ENCODE results near the gene RNF8. TPM values are rescaled to one million over a fixed set of nuclear protein-coding genes. Genes with fewer than 3 reads are reported as not detected.
"Not testable (repeated sequence)": the region's sequence is repeated elsewhere in the genome, so short reads cannot be mapped to it uniquely, and the experiment has no call there.

Gene RNF8
- total RNA-seq, 1 donor from 2014 or later: 28.5 TPM

DNA sequence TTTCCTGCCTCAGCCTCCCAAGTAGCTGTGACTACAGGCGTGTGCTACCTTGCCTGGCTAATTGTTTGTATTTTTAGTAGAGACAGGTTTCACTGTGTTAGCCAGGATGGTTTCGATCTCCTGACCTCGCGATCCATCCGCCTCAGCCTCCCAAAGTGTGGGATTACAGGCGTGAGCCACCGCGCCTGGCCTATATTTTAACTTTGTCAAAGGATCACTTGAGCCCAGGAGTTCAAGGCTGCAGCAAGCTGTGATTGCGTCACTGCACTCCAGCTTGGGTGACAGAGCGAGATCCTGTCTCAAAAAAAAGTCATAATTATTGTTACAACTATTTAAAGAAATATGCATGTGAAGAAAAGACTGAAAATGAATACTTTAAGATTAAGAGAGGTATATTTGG is 23.4 kb upstream of the RNF8 start:
- peaks cover 24% of the 10 kb centered on the region for H3K36me3 Mint-ChIP-seq (ENCODE audit: low read depth)
- H3K27ac Mint-ChIP-seq; H3K9me3 Mint-ChIP-seq; H3K4me3 Mint-ChIP-seq (ENCODE audit: low read depth); H3K4me1 Mint-ChIP-seq (ENCODE audit: low read depth); intact Hi-C loops (cut with micrococcal nuclease); H3K27me3 Mint-ChIP-seq (ENCODE audit: low read depth); DNase-seq (ENCODE audit: low spot score): not testable (repeated sequence)

DNA sequence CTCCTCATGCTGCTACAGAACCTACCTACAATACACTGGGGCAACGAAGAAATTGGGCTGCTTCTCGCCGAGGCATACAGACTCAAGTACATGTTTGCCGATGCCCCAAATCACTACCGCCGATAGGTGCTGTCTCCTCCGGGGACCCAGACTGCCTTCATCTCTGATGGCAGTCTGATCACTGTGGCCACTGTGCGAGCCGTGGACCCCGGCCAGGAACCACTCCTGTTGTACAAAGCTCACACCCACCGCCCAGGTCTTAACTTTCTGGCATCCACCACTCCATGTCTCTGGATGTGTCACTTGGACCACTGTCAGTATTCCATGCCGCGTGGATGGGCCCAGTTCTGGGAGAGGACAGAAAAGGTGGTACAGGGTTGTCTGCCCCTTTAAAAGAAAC is 22.7 kb upstream of the RNF8 start:
- Mint-ChIP-seq H3K9me3 (no peaks in the 10 kb centered on the region), H3K4me3 (ENCODE audit: low read depth) (no peak overlapping the region), H3K27me3 (ENCODE audit: low read depth) (no peaks in the 10 kb centered on the region), H3K36me3 (ENCODE audit: low read depth) (peaks cover 24% of the 10 kb centered on the region), H3K27ac (no peak overlapping the region), H3K4me1 (ENCODE audit: low read depth) (peaks cover 6% of the 10 kb centered on the region)
- DNase-seq (ENCODE audit: low spot score): no peak
- intact Hi-C loops (cut with micrococcal nuclease): no loop called here

- intact Hi-C loops (cut with micrococcal nuclease): no loop called here
- H3K27ac Mint-ChIP-seq: peak overlapping the region; percentile 44
- peaks cover 22% of the 10 kb centered on the region for H3K36me3 Mint-ChIP-seq (ENCODE audit: low read depth)
These were observed 20.9 kb upstream of the RNF8 start for GRCh38 chr6:37332894-37333293.

GRCh38 chr6:37334047-37334446 is 19.7 kb upstream of the RNF8 start:
- Mint-ChIP-seq H3K27me3 (ENCODE audit: low read depth) (no peaks in the 10 kb centered on the region), H3K9me3 (no peaks in the 10 kb centered on the region), H3K36me3 (ENCODE audit: low read depth) (peaks cover 22% of the 10 kb centered on the region), H3K27ac (no peak overlapping the region), H3K4me3 (ENCODE audit: low read depth) (no peak overlapping the region), H3K4me1 (ENCODE audit: low read depth) (peaks cover 6% of the 10 kb centered on the region)
- DNase-seq (ENCODE audit: low spot score): no peak
- intact Hi-C loops (cut with micrococcal nuclease): no loop called here

More at GRCh38 chr6:37332894-37333293, 20.9 kb upstream of the RNF8 start:
- H3K27me3 Mint-ChIP-seq (ENCODE audit: low read depth): no peaks in the 10 kb centered on the region
- no peak overlapping the region for H3K4me3 Mint-ChIP-seq (ENCODE audit: low read depth)
- no peak for DNase-seq (ENCODE audit: low spot score)
- H3K9me3 Mint-ChIP-seq: no peaks in the 10 kb centered on the region
- H3K4me1 Mint-ChIP-seq (ENCODE audit: low read depth): peaks cover 6% of the 10 kb centered on the region

DNA sequence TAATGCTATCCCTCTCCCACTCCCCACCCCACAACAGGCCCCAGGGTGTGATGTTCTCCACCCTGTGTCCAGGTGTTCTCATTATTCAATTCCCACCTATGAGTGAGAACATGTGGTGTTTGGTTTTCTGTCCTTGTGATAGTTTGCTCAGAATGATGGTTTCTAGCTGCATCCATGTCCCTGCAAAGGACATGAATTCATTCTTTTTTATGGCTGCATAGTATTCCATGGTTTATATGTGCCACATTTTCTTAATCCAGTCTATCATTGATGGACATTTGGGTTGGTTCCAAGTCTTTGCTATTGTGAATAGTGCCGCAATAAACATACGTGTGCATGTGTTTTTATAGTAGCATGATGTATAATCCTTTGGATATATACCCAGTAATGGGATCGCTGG is 15.5 kb upstream of the RNF8 start:
- H3K4me3 Mint-ChIP-seq (ENCODE audit: low read depth); H3K27me3 Mint-ChIP-seq (ENCODE audit: low read depth); H3K9me3 Mint-ChIP-seq; H3K4me1 Mint-ChIP-seq (ENCODE audit: low read depth); intact Hi-C loops (cut with micrococcal nuclease); DNase-seq (ENCODE audit: low spot score); H3K27ac Mint-ChIP-seq; H3K36me3 Mint-ChIP-seq (ENCODE audit: low read depth): not testable (repeated sequence)

- H3K27me3 Mint-ChIP-seq (ENCODE audit: low read depth): peaks cover 8% of the 10 kb centered on the region
- H3K9me3 Mint-ChIP-seq: no peaks in the 10 kb centered on the region
- no peak overlapping the region for H3K4me3 Mint-ChIP-seq (ENCODE audit: low read depth)
- H3K36me3 Mint-ChIP-seq (ENCODE audit: low read depth): peaks cover 3% of the 10 kb centered on the region
- H3K4me1 Mint-ChIP-seq (ENCODE audit: low read depth): peaks cover 4% of the 10 kb centered on the region
- H3K27ac Mint-ChIP-seq: no peak overlapping the region
- no peak for DNase-seq (ENCODE audit: low spot score)
- intact Hi-C loops (cut with micrococcal nuclease): no loop called here
These were observed 15.0 kb upstream of the RNF8 start for GRCh38 chr6:37338745-37339255.

DNA sequence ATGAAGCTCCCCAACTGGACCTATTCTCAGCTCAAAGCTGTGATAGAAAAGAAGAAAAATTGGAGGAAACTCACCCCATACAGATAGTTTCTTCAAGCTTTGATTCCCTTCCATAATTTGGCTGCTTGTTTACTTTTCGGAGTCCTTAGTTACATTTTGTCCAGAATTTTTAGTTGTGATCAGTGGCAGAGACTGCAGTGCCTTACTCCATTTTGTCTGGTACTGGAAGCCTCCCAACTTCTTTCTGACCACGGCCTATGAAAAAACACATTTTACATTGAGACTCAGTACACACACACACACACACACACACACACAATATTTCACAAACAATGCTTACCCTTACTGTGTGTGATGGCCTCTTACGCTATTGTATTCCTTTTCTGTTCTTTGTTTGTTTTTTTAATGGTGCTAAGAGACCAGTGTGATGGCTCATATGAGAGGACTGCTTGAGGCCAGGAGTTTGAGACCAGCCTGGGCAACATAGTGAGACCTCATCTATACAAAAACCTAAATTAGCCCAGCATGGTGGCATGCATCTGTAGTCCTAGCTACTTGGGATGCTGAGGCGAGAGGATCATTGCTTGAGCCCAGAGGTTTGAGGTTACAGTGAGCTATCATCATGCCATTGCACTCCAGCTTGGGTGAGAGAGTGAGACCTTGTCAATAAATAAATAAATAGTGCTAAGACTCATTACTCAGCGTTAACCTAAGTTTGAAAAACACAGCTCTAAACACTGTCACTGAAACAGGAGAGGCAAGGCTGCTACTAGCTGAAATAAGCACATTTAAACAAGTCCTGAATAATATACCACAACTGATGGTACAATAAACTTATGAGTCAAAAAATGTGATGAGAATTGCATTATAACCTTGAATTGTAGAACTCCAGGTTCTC is 13.8 kb upstream of the RNF8 start:
- Mint-ChIP-seq H3K4me3 (ENCODE audit: low read depth) (no peak overlapping the region), H3K27me3 (ENCODE audit: low read depth) (peaks cover 13% of the 10 kb centered on the region), H3K9me3 (no peaks in the 10 kb centered on the region), H3K4me1 (ENCODE audit: low read depth) (peaks cover 4% of the 10 kb centered on the region), H3K27ac (no peak overlapping the region), H3K36me3 (ENCODE audit: low read depth) (no peaks in the 10 kb centered on the region)
- intact Hi-C loops (cut with micrococcal nuclease): no loop called here
- no peak for DNase-seq (ENCODE audit: low spot score)

DNA sequence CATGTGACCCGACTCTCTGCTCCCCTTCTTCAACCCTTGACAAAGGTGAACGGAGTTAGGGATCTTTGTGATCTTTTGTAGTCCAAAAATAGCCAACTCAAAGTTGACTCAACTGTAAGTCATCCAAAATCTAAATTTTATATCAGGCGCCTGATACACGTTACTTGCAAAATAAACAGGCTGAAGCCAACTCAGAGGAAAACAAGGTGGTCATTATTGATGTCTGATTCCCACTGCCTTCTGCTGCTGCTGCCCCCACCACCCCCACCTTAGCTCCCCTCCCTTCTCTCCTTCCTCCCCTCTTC is 13.2 kb upstream of the RNF8 start:
- no peak for DNase-seq (ENCODE audit: low spot score)
- H3K4me1 Mint-ChIP-seq (ENCODE audit: low read depth): peaks cover 4% of the 10 kb centered on the region
- H3K9me3 Mint-ChIP-seq: no peaks in the 10 kb centered on the region
- H3K27me3 Mint-ChIP-seq (ENCODE audit: low read depth): peaks cover 13% of the 10 kb centered on the region
- intact Hi-C loops (cut with micrococcal nuclease): no loop called here
- no peak overlapping the region for H3K4me3 Mint-ChIP-seq (ENCODE audit: low read depth)
- no peaks in the 10 kb centered on the region for H3K36me3 Mint-ChIP-seq (ENCODE audit: low read depth)
- H3K27ac Mint-ChIP-seq: no peak overlapping the region

- Mint-ChIP-seq H3K36me3 (ENCODE audit: low read depth) (no peaks in the 10 kb centered on the region), H3K27me3 (ENCODE audit: low read depth) (peaks cover 23% of the 10 kb centered on the region), H3K9me3 (no peaks in the 10 kb centered on the region), H3K27ac (no peak overlapping the region), H3K4me3 (ENCODE audit: low read depth) (no peak overlapping the region), H3K4me1 (ENCODE audit: low read depth) (peaks cover 4% of the 10 kb centered on the region)
- no peak for DNase-seq (ENCODE audit: low spot score)
- intact Hi-C loops (cut with micrococcal nuclease): no loop called here
These were observed 10.5 kb upstream of the RNF8 start for GRCh38 chr6:37343248-37343647.

DNA sequence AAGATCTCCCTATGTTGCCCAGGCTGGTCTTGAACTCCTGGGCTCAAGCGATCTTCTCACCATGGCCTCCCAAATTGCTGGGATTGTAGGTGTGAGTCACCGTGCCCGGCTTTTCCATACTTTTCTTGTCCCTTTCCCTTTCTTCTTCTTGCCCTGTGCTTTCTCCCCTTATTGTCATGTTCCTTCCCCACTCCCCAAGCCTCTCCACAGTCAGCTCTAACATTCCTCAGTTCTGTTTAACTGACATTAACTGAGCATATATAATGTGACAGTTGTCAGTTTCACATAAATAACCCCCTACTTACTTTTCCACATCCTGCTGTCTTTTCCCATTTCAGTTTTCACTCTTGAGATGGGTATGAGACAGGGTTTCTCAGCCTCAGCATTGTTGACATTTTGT is 9.5 kb upstream of the RNF8 start:
- H3K27ac Mint-ChIP-seq: no peak overlapping the region
- H3K4me1 Mint-ChIP-seq (ENCODE audit: low read depth): peaks cover 4% of the 10 kb centered on the region
- intact Hi-C loops (cut with micrococcal nuclease): no loop called here
- no peak for DNase-seq (ENCODE audit: low spot score)
- no peaks in the 10 kb centered on the region for H3K36me3 Mint-ChIP-seq (ENCODE audit: low read depth)
- peaks cover 23% of the 10 kb centered on the region for H3K27me3 Mint-ChIP-seq (ENCODE audit: low read depth)
- no peak overlapping the region for H3K4me3 Mint-ChIP-seq (ENCODE audit: low read depth)
- no peaks in the 10 kb centered on the region for H3K9me3 Mint-ChIP-seq

DNA sequence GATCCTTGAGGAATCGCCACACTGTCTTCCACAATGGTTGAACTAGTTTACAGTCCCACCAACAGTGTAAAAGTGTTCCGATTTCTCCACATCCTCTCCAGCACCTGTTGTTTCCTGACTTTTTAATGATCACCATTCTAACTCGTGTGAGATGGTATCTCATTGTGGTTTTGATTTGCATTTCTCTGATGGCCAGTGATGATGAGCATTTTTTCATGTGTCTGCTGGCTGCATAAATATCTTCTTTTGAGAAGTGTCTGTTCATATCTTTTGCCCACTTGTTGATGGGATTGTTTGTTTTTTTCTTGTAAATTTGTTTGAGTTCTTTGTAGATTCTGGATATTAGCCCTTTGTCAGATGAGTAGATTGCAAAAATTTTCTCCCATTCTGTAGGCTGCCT is 8.0 kb upstream of the RNF8 start:
- intact Hi-C loops (cut with micrococcal nuclease); H3K36me3 Mint-ChIP-seq (ENCODE audit: low read depth); H3K4me1 Mint-ChIP-seq (ENCODE audit: low read depth): not testable (repeated sequence)

GRCh38 chr6:37347177-37347576 is 6.6 kb upstream of the RNF8 start:
- no peak for DNase-seq (ENCODE audit: low spot score)
- H3K9me3 Mint-ChIP-seq: no peaks in the 10 kb centered on the region
- H3K36me3 Mint-ChIP-seq (ENCODE audit: low read depth): no peaks in the 10 kb centered on the region
- H3K27me3 Mint-ChIP-seq (ENCODE audit: low read depth): peaks cover 23% of the 10 kb centered on the region
- H3K4me1 Mint-ChIP-seq (ENCODE audit: low read depth): peaks cover 4% of the 10 kb centered on the region
- intact Hi-C loops (cut with micrococcal nuclease): no loop called here
- no peak overlapping the region for H3K27ac Mint-ChIP-seq
- no peak overlapping the region for H3K4me3 Mint-ChIP-seq (ENCODE audit: low read depth)

More for the DNA sequence above, 8.0 kb upstream of the RNF8 start:
- peaks cover 23% of the 10 kb centered on the region for H3K27me3 Mint-ChIP-seq (ENCODE audit: low read depth)
- H3K4me3 Mint-ChIP-seq (ENCODE audit: low read depth); H3K9me3 Mint-ChIP-seq; DNase-seq (ENCODE audit: low spot score); H3K27ac Mint-ChIP-seq: not testable (repeated sequence)

DNA sequence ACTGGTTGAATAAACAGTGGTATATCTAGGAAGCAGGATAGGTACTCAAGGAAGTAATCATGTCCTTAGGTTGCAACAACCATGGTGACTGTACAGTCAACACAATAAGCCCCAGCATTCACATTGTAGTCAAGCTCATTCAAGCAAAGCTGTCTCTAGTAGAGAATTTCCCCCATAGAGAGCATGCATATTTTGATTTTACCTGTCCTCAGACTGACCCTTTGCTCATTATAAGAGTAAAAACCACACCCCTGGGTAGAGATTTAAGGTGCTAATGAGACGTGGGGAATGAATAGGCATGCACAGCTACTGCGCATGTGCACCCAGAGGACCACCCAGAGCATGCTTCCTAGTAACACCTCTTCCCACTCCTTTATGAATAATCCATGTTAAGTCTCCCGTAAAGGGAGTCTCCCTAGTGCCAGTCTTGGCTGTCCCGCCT is 6.1 kb upstream of the RNF8 start:
- Mint-ChIP-seq H3K27me3 (ENCODE audit: low read depth) (peaks cover 23% of the 10 kb centered on the region), H3K4me3 (ENCODE audit: low read depth) (no peak overlapping the region), H3K36me3 (ENCODE audit: low read depth) (no peaks in the 10 kb centered on the region), H3K4me1 (ENCODE audit: low read depth) (peaks cover 4% of the 10 kb centered on the region), H3K27ac (no peak overlapping the region), H3K9me3 (no peaks in the 10 kb centered on the region)
- intact Hi-C loops (cut with micrococcal nuclease): no loop called here
- DNase-seq (ENCODE audit: low spot score): no peak

Data from activated T-helper 2 cell treated with anti-CD3 and anti-CD28 coated beads, Interferon-gamma antibody, Interleukin-2, Interleukin-4, amounts not matched to agents 10 μg/mL and 5 μg/mL and 100 μg/mL, durations not matched to agents 14 hours and 24 hours and 36 hours (primary cell).